GM23248 (cell line): Measurements from ENCODE around the gene SPOCD1. TPM values are rescaled to one million over a fixed set of nuclear protein-coding genes. Genes with fewer than 3 reads are reported as not detected.

Experiments
- DNase-seq: peaks from one replicate; pipeline ENCODE4 v3.0.0-alpha.2; 2015
- H2AFZ ChIP-seq: fragments of 200-600 bp; sonication (generic); 2 replicates; pipeline ENCODE4 v1.6.1; 2016; ENCODE audit warnings: antibody characterized with exemption
- H3F3A ChIP-seq: fragments of 200-600 bp; sonication (generic); 2 replicates; pipeline ENCODE4 v1.6.1; 2016; ENCODE audit warnings: mild to moderate bottlenecking, antibody characterized with exemption, mixed run types; ENCODE audit not compliant: insufficient read depth
- H3K27ac ChIP-seq: fragments of 200-600 bp; sonication (generic); 2 replicates; pipeline ENCODE4 v1.5.1; 2016; ENCODE audit warnings: mild to moderate bottlenecking
- H3K27me3 ChIP-seq: fragments of 200-600 bp; sonication (generic); replicated peaks from 2 replicates; pipeline ENCODE4 v1.6.1; 2016; ENCODE audit warnings: mild to moderate bottlenecking; ENCODE audit not compliant: insufficient read depth
- H3K36me3 ChIP-seq: fragments of 200-600 bp; sonication (generic); 2 replicates; pipeline ENCODE4 v1.6.1; 2016; ENCODE audit warnings: low read depth, mild to moderate bottlenecking
- H3K4me1 ChIP-seq: fragments of 200-600 bp; sonication (generic); 2 replicates; pipeline ENCODE4 v1.6.1; 2016; ENCODE audit warnings: mild to moderate bottlenecking; ENCODE audit not compliant: insufficient read depth
- H3K4me2 ChIP-seq: fragments of 200-600 bp; sonication (generic); one replicate; pipeline ENCODE4 v1.6.1; 2016; ENCODE audit warnings: mild to moderate bottlenecking; ENCODE audit not compliant: unreplicated experiment
- H3K4me3 ChIP-seq: fragments of 200-600 bp; sonication (generic); 2 replicates; pipeline ENCODE4 v1.5.1; 2016; ENCODE audit warnings: mild to moderate bottlenecking
- H3K79me2 ChIP-seq: fragments of 200-600 bp; sonication (generic); 2 replicates; pipeline ENCODE4 v1.6.1; 2016; ENCODE audit warnings: mild to moderate bottlenecking; ENCODE audit not compliant: insufficient read depth
- H3K9ac ChIP-seq: fragments of 200-600 bp; sonication (generic); 2 replicates; pipeline ENCODE4 v1.6.1; 2016; ENCODE audit warnings: mild to moderate bottlenecking
- H3K9me2 ChIP-seq: fragments of 200-600 bp; sonication (generic); 2 replicates; pipeline ENCODE4 v1.6.1; 2016; ENCODE audit warnings: mixed run types, mild to moderate bottlenecking, moderate library complexity; ENCODE audit not compliant: insufficient read depth
- H3K9me3 ChIP-seq: fragments of 200-600 bp; sonication (generic); one replicate; pipeline ENCODE4 v1.6.1; 2017; ENCODE audit warnings: low read depth
- H4K20me1 ChIP-seq: fragments of 200-600 bp; sonication (generic); 2 replicates; pipeline ENCODE4 v1.6.0; 2016; ENCODE audit not compliant: insufficient read depth
- EZH2 ChIP-seq: fragments of 200-600 bp; sonication (generic); IDR thresholded peaks from 2 replicates; pipeline ENCODE4 v1.6.1; 2018; ENCODE audit warnings: antibody characterized with exemption, mild to moderate bottlenecking; ENCODE audit not compliant: insufficient read depth, poor library complexity, severe bottlenecking
- EZH2phosphoT487 ChIP-seq: fragments of 200-600 bp; sonication (generic); IDR thresholded peaks from 2 replicates; pipeline ENCODE4 v1.6.1; 2018; ENCODE audit warnings: antibody characterized with exemption, moderate library complexity, mild to moderate bottlenecking, low read depth; ENCODE audit not compliant: insufficient read depth
- WGBS, 2 experiments: methylation state at CpG; one replicate each; pipeline ENCODE4 v1.1.6; 2015 to 2017; ENCODE audit warnings: low lambda C conversion rate in 2 of 2, low coverage in 1 of 2; ENCODE audit errors: missing lambda C conversion rate in 2 of 2; 5-methylcytosine and 5-hydroxymethylcytosine counted together
- in situ Hi-C: fragments of 300-500 bp; cut with MboI; formaldehyde crosslinking; loops from 2 replicates; pipeline ENCODE4 v1.15.0; 2020
- polyA plus RNA-seq: library from polyadenylated mRNA; unstranded; fragments of >200 nt; fragmentation: Nextera tagmentation; extraction: Ambion mirVana; gene quantifications from 2 replicates; pipeline ENCODE4 v1.2.1, GENCODE V29; 2016
- total RNA-seq: library from RNA; depleted of rRNA; stranded (reverse); fragments of >200 nt; shearing (Covaris generic); gene quantifications from 2 replicates; pipeline ENCODE4 v1.2.3, GENCODE V29; 2014

SPOCD1 gene
- total and polyA plus RNA-seq, 2 experiments from 2014 or later: 27.9 to 43.0 TPM

GRCh38 chr1:31855038-31855845 lies 39.4 kb upstream of the SPOCD1 start:
- peak; percentile 71 for DNase-seq
- H3K4me2 ChIP-seq: no peak overlapping the region
- H3K9me2 ChIP-seq: no peaks in the 10 kb centered on the region
- no peaks in the 10 kb centered on the region for H3K9me3 ChIP-seq
- in situ Hi-C loops: no loop called here
- peak overlapping the region; percentile 95 for H2AFZ ChIP-seq
- H3K27ac ChIP-seq: peak overlapping the region; percentile 35; the same call in 1 of the 2 replicates
- H4K20me1 ChIP-seq: no peaks in the 10 kb centered on the region
- no peak overlapping the region for H3K4me3 ChIP-seq
- TF ChIP-seq EZH2 (no peak), EZH2phosphoT487 (no peak)
- WGBS, 2 experiments: 93 to 95% methylated on average over 12 of the region's 12 CpGs
- no peaks in the 10 kb centered on the region for H3K36me3 ChIP-seq
- no peaks in the 10 kb centered on the region for H3K4me1 ChIP-seq
- H3K27me3 ChIP-seq: no peaks in the 10 kb centered on the region
- H3K9ac ChIP-seq: no peak overlapping the region
- no peaks in the 10 kb centered on the region for H3K79me2 ChIP-seq
- H3F3A ChIP-seq: no peaks in the 10 kb centered on the region

- H3K9me2 ChIP-seq: no peaks in the 10 kb centered on the region
- no peaks in the 10 kb centered on the region for H3K36me3 ChIP-seq
- no peak overlapping the region for H3K27ac ChIP-seq
- no peaks in the 10 kb centered on the region for H3K27me3 ChIP-seq
- no peak for DNase-seq
- no peak overlapping the region for H3K4me3 ChIP-seq
- H3F3A ChIP-seq: no peaks in the 10 kb centered on the region
- H4K20me1 ChIP-seq: no peaks in the 10 kb centered on the region
- H3K4me1 ChIP-seq: no peaks in the 10 kb centered on the region
- in situ Hi-C loops: no loop called here
- no peak for TF ChIP-seq EZH2
- TF ChIP-seq EZH2phosphoT487: no peak
- H3K9me3 ChIP-seq: no peaks in the 10 kb centered on the region
- no peak overlapping the region for H3K4me2 ChIP-seq
- no peak overlapping the region for H3K9ac ChIP-seq
- no peaks in the 10 kb centered on the region for H3K79me2 ChIP-seq
- no peak overlapping the region for H2AFZ ChIP-seq
- WGBS, 2 experiments: 85 to 88% methylated on average over 5 of the region's 5 CpGs
These were observed 33.8 kb upstream of the SPOCD1 start for GRCh38 chr1:31849653-31850052.

- TF ChIP-seq EZH2phosphoT487: no peak
- TF ChIP-seq EZH2: no peak
- in situ Hi-C loops: no loop called here
- H3K4me1 ChIP-seq: peaks cover 8% of the 10 kb centered on the region
- no peak overlapping the region for H3K4me2 ChIP-seq
- H3F3A ChIP-seq: peaks cover 10% of the 10 kb centered on the region
- H3K27me3 ChIP-seq: no peaks in the 10 kb centered on the region
- H3K9me3 ChIP-seq: no peaks in the 10 kb centered on the region
- no peak for DNase-seq
- no peak overlapping the region for H3K27ac ChIP-seq
- H3K9ac ChIP-seq: no peak overlapping the region
- no peaks in the 10 kb centered on the region for H3K9me2 ChIP-seq
- WGBS, 2 experiments: 73 to 85% methylated on average over 11 of the region's 11 CpGs
- no peak overlapping the region for H3K4me3 ChIP-seq
- no peaks in the 10 kb centered on the region for H4K20me1 ChIP-seq
- H2AFZ ChIP-seq: no peak overlapping the region
- no peaks in the 10 kb centered on the region for H3K79me2 ChIP-seq
- H3K36me3 ChIP-seq: no peaks in the 10 kb centered on the region
These were observed 32.6 kb upstream of the SPOCD1 start for GRCh38 chr1:31848381-31848897.

GRCh38 chr1:31846484-31846883 lies 30.7 kb upstream of the SPOCD1 start:
- H3K4me2 ChIP-seq: no peak overlapping the region
- no peaks in the 10 kb centered on the region for H3K9me3 ChIP-seq
- no peaks in the 10 kb centered on the region for H3K9me2 ChIP-seq
- no peak overlapping the region for H2AFZ ChIP-seq
- peaks cover 17% of the 10 kb centered on the region for H3K4me1 ChIP-seq
- H4K20me1 ChIP-seq: no peaks in the 10 kb centered on the region
- no peaks in the 10 kb centered on the region for H3K27me3 ChIP-seq
- H3K4me3 ChIP-seq: no peak overlapping the region
- in situ Hi-C loops: no loop called here
- no peaks in the 10 kb centered on the region for H3K79me2 ChIP-seq
- H3F3A ChIP-seq: peaks cover 10% of the 10 kb centered on the region
- no peak for DNase-seq
- H3K36me3 ChIP-seq: no peaks in the 10 kb centered on the region
- no peak overlapping the region for H3K9ac ChIP-seq
- H3K27ac ChIP-seq: no peak overlapping the region
- TF ChIP-seq EZH2phosphoT487 (no peak), EZH2 (no peak)
